Heart left ventricle (tissue), 16 donors: ENCODE results near the gene SCLY. TPM values are rescaled to one million over a fixed set of nuclear protein-coding genes. Genes with fewer than 3 reads are reported as not detected.
A peak's percentile ranks its signal among the peaks of the same experiment; 100 is the strongest.

Source experiments
- ATAC-seq, 4 donors: fragments of 200-7000 bp; cut with Tn5 transposase; one replicate each; pipeline ENCODE4 v1.9.1; 2020 to 2022; ENCODE audit warnings: moderate library complexity in 4 of 4, mild to moderate bottlenecking in 3 of 4, moderate number of reproducible peaks in 1 of 4
- DNase-seq, 5 donors: peaks; one replicate each; pipeline ENCODE4 v3.0.0-alpha.2; 2020
- H3K27ac ChIP-seq, 12 donors: fragments of 200-600 bp; sonication (generic) in 4 of 12; one replicate each; pipeline versions ENCODE4 v1.5.0 to v1.8.0; 2016 to 2022; ENCODE audit warnings: mild to moderate bottlenecking in 2 of 12
- H3K27me3 ChIP-seq, 9 donors: fragments of 200-600 bp; sonication (generic) in 2 of 9; one replicate each; pipeline versions ENCODE4 v1.5.1 to v1.8.0; 2016 to 2022; ENCODE audit warnings: mild to moderate bottlenecking in 3 of 9
- H3K36me3 ChIP-seq, 9 donors: fragments of 200-600 bp; sonication (generic) in 2 of 9; one replicate each; pipeline versions ENCODE4 v1.5.0 to v1.8.0; 2018 to 2022; ENCODE audit warnings: mild to moderate bottlenecking in 2 of 9
- H3K4me1 ChIP-seq, 12 donors: fragments of 200-600 bp; sonication (generic) in 4 of 12; one replicate each; pipeline versions ENCODE4 v1.5.0 to v1.8.0; 2016 to 2022; ENCODE audit warnings: mild to moderate bottlenecking in 3 of 12
- H3K4me3 ChIP-seq, 12 donors: fragments of 200-600 bp; sonication (generic) in 4 of 12; one replicate each; pipeline versions ENCODE4 v1.5.0 to v1.8.0; 2017 to 2022; ENCODE audit warnings: mild to moderate bottlenecking in 9 of 12, moderate library complexity in 4 of 12
- H3K9me3 ChIP-seq, 12 donors: fragments of 200-600 bp; sonication (generic) in 4 of 12; one replicate each; pipeline versions ENCODE4 v1.5.0 to v1.8.0; 2016 to 2022; ENCODE audit warnings: mild to moderate bottlenecking in 1 of 12
- POLR2A ChIP-seq, 2 donors: fragments of 450-650 bp; IDR thresholded peaks; one replicate each; pipeline ENCODE4 v1.6.1; 2017; ENCODE audit warnings: antibody characterized with exemption in 2 of 2, mild to moderate bottlenecking in 2 of 2, moderate library complexity in 2 of 2
- WGBS, 4 donors: extraction: QIAGEN DNeasy Blood & Tissue Kit in 2 of 4; methylation state at CpG; one replicate each; pipeline versions ENCODE4 v1.1.5 to v1.1.7; 2013 to 2018; 5-methylcytosine and 5-hydroxymethylcytosine counted together
- intact Hi-C, 10 donors: fragments of 100-400 bp; cut with DNase I; formaldehyde crosslinking; loops; one replicate each; pipeline versions ENCODE4 v1.11.1 to v1.14.2; 2022
- polyA plus RNA-seq, 2 donors: library from polyadenylated mRNA; stranded (reverse); fragments of 200-250 nt; gene quantifications; one replicate each; pipeline ENCODE4 v1.2.3, GENCODE V29; 2013
- total RNA-seq, 9 donors: library from RNA; depleted of rRNA in 2 of 9; stranded (reverse); fragments of >200 nt in 2 of 9; fragmentation: NEBNext Ultra II Directional in 3 of 9; extraction: Animal tissue kit (Norgen Biotek cat#: 25700) in 3 of 9; gene quantifications; one replicate each; pipeline versions ENCODE4 v1.1.0 to v1.2.4, GENCODE V29; 2016 to 2023
- TF ChIP-seq, protein P1 (sequence below), 12 donors: fragments of 200-600 bp; sonication (generic) in 4 of 12; IDR thresholded peaks; one replicate each; pipeline versions ENCODE4 v1.5.0 to v1.8.0; 2018 to 2022; ENCODE audit warnings: antibody characterized with exemption in 12 of 12, mild to moderate bottlenecking in 5 of 12
- donor health status: ischemic (EF 13 %, LVEDD 7.1; RV severe dilation, severe dysfunction).
- donor health status: healthy with polysubstance abuse.
- donor health status: DM: no; HTN: yes; CAD: no.
- donor health status: DM: no; HTN: no; CAD: no.
- donor health status: ischemic (EF 25% LVEDD 6.9; RV normal size, moderate dysfunction).
- donor health status: ischemic (EF 25% LVEDD 5.7; RV mildly dilated, moderate dysfunction).
- donor health status: healthy.
- donor health status: DM: yes; HTN: yes; CAD: no.
- donor health status: ischemic (EF 35%, LVEDD 5.7; RV mildly dilated, moderate dysfunction).
- donor health status: nonischemic (EF 11% LVEDD 7.7; RV severe dilation, severe dysfunction).
- donor health status: DM: yes; HTN: yes; CAD: no.
- donor health status: PGD.
- donor health status: ischemic (EF 29% LVEDD 5.4; RV normal size, mild dysfunction).
- donor health status: nonischemic (EF 23%, LVEDD 6.1; RV moderate dilation, normal function).

The SCLY gene
- total and polyA plus RNA-seq, 11 donors, result 6.9 to 21.2 (median 10.6) TPM

DNA sequence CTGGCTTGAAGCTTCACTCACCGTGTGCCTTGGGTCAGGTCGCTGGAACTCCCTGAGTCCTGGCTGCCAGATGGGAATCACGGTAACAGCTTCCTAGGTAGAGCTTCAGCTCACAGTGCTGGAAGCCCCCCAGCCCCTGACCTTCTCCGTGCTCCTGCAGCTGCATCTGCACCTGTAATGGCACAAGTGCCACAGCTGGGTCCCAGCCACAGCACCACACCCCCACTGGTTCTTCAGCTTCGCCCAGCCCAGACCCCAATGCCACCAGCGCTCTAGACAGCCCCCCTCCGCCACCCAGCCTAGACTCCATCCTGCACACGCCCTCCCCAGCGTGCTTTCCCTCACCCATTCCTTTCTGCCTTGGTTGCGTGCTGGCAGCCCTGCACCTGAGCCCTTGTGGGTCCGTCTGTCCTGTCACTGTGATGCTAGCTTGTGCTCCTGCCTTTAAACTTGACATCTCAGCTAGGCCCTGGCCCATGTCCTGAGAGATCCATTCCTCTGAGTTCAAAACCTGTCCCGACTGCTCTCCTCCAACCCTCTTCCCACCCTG lies 31.8 kb downstream of the SCLY start:
- WGBS, 4 donors, result 95 to 97% (median 96%) methylated on average over 12 of the region's 12 CpGs
- ATAC-seq (no peak), DNase-seq (no peak)
- Histone ChIP-seq H3K4me1 (peaks cover 0 to 4% (median 0%) of the 10 kb centered on the region in 12 donors), H3K27me3 (no peaks in the 10 kb centered on the region), H3K36me3 (peaks cover 0 to 4% (median 0%) of the 10 kb centered on the region in 9 donors), H3K4me3 (no peak overlapping the region), H3K9me3 (no peaks in the 10 kb centered on the region), H3K27ac (no peak overlapping the region)
- no peak for TF ChIP-seq POLR2A (IDR thresholded peaks at IDR 0.05)
- TF ChIP-seq, protein P1, sequence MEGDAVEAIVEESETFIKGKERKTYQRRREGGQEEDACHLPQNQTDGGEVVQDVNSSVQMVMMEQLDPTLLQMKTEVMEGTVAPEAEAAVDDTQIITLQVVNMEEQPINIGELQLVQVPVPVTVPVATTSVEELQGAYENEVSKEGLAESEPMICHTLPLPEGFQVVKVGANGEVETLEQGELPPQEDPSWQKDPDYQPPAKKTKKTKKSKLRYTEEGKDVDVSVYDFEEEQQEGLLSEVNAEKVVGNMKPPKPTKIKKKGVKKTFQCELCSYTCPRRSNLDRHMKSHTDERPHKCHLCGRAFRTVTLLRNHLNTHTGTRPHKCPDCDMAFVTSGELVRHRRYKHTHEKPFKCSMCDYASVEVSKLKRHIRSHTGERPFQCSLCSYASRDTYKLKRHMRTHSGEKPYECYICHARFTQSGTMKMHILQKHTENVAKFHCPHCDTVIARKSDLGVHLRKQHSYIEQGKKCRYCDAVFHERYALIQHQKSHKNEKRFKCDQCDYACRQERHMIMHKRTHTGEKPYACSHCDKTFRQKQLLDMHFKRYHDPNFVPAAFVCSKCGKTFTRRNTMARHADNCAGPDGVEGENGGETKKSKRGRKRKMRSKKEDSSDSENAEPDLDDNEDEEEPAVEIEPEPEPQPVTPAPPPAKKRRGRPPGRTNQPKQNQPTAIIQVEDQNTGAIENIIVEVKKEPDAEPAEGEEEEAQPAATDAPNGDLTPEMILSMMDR (IDR thresholded peaks at IDR 0.05), result no peak
- intact Hi-C loops, result no loop called here

DNA sequence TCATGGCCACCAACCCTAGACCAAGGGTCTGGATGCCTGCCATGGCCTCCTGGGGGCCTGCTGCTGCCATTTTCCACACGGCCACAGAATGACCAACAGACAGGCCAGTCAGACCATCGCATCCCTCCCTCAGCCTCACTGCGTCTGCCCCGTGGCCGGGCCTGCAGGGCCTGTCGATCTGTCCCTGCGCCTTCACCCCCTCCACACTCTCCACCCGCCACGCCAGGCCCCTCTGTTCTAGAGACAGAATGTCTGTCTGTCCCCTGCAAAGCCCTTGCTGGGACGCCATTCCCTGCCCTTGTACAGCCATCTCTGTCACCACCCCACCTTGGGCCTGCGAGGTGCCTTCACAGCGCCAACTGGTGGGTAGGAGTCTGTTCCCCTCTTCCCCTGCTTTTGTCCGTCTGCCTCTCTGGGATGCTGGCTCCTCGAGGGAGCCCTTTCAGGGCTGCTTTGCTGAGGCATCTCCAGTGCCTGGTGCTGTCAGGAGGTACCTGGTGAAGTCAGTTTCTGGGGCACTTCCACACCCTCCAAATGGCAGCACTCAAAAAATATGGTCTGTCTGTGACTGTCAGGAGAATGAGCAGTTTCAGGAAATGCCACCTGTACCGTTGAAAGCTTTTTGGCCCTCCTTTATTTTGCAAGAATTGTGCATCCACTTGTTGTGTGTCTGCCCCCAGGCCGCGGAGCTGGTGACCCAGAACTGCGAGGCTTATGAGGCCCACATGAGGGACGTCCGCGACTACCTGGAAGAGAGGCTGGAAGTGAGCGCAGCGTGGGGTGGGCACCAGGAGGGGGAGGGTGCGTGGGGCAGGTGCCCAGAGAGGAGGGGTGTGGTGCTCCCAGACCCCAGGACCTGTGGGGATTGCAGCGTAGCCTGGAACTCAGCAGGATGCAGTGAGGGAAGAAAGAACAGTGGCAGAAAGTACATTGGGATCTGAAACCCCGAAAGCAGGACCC lies 32.7 kb downstream of the SCLY start:
- DNase-seq, result peak in 1 of 5 donors; percentile 48
- Histone ChIP-seq H3K9me3 (no peaks in the 10 kb centered on the region), H3K27me3 (no peaks in the 10 kb centered on the region), H3K36me3 (peaks cover 0 to 4% (median 0%) of the 10 kb centered on the region in 9 donors), H3K4me3 (no peak overlapping the region), H3K27ac (no peak overlapping the region), H3K4me1 (no peaks in the 10 kb centered on the region)
- TF ChIP-seq, protein P1 (IDR thresholded peaks at IDR 0.05), result no peak
- TF ChIP-seq POLR2A (IDR thresholded peaks at IDR 0.05), result no peak
- no peak for ATAC-seq
- WGBS, 4 donors, result 89 to 95% (median 93%) methylated on average over 26 of the region's 26 CpGs
- intact Hi-C loops, result no loop called here

DNA sequence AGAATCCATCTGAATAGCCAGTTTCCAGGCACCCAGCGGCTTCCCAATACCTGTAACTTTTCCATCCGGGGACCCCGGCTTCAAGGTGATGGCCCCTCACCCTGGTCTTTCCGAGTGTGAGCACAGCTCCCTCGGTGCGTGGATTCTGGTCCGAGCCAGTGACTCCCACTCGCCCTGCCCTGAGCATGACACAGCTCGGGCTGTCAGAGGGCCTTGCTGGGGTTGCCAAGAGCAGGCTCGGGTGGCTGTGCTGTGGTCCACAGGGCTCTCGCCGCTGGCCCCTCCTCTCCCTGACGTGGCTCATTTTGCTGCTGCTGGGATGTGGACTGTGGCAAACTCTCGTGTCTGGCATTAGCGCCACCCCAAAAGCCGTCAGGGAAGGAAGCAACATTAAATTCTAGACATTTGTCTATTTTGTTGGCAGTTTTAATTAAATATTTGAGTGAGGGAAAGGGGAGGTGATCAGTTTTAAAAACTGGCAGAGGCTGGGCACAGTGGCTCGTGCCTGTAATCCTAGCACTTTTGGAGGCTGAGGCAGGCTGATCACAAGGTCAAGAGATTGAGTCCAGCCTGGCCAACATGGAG lies 33.7 kb downstream of the SCLY start:
- DNase-seq (no peak), ATAC-seq (no peak)
- peaks cover 0 to 4% (median 0%) of the 10 kb centered on the region in 9 donors for H3K36me3 ChIP-seq
- no peak for TF ChIP-seq POLR2A (IDR thresholded peaks at IDR 0.05)
- TF ChIP-seq, protein P1 (IDR thresholded peaks at IDR 0.05), result no peak
- H3K27ac ChIP-seq, result no peak overlapping the region
- H3K27me3 ChIP-seq, result no peaks in the 10 kb centered on the region
- 90 to 94% (median 92%) methylated on average over 14 to 17 of the region's 17 CpGs for WGBS, 4 donors
- peaks cover 0 to 10% (median 0%) of the 10 kb centered on the region in 12 donors for H3K4me1 ChIP-seq
- H3K4me3 ChIP-seq, result no peak overlapping the region
- intact Hi-C loops, result no loop called here
- no peaks in the 10 kb centered on the region for H3K9me3 ChIP-seq

DNA sequence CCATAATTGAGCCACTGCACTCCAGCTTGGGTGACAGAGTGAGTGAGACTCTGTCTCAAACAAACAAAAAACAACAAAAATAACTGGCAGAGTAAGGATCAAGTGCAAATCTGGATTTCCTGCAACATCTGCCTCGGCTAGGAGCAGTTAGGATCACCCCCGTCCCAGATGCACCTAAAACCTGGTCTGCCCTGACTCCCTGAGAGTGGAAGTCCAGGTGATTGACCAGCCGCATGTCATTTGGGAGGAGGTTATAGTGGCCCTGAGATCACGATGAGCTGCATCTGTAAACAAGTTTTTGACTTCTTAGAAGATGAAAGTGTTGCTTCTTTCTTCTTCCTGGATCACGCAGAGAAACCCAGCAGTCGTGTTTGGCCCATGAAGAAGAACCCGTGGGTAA lies 34.3 kb downstream of the SCLY start:
- no peak for DNase-seq

More for the DNA sequence above, 34.3 kb downstream of the SCLY start:
- 85 to 97% (median 91%) methylated on average over 7 of the region's 7 CpGs for WGBS, 4 donors
- Histone ChIP-seq H3K36me3 (peaks cover 0 to 4% (median 0%) of the 10 kb centered on the region in 9 donors), H3K4me1 (peaks cover 0 to 12% (median 0%) of the 10 kb centered on the region in 12 donors), H3K27me3 (no peaks in the 10 kb centered on the region), H3K4me3 (no peak overlapping the region), H3K9me3 (no peaks in the 10 kb centered on the region), H3K27ac (no peak overlapping the region)
- no peak for ATAC-seq
- intact Hi-C loops, result no loop called here
- TF ChIP-seq, protein P1 (IDR thresholded peaks at IDR 0.05), result no peak
- no peak for TF ChIP-seq POLR2A (IDR thresholded peaks at IDR 0.05)
